ENCODE results near the gene NUTM2F.
A peak's percentile ranks its signal among the peaks of the same experiment; 100 is the strongest.

Gene NUTM2F

DNA sequence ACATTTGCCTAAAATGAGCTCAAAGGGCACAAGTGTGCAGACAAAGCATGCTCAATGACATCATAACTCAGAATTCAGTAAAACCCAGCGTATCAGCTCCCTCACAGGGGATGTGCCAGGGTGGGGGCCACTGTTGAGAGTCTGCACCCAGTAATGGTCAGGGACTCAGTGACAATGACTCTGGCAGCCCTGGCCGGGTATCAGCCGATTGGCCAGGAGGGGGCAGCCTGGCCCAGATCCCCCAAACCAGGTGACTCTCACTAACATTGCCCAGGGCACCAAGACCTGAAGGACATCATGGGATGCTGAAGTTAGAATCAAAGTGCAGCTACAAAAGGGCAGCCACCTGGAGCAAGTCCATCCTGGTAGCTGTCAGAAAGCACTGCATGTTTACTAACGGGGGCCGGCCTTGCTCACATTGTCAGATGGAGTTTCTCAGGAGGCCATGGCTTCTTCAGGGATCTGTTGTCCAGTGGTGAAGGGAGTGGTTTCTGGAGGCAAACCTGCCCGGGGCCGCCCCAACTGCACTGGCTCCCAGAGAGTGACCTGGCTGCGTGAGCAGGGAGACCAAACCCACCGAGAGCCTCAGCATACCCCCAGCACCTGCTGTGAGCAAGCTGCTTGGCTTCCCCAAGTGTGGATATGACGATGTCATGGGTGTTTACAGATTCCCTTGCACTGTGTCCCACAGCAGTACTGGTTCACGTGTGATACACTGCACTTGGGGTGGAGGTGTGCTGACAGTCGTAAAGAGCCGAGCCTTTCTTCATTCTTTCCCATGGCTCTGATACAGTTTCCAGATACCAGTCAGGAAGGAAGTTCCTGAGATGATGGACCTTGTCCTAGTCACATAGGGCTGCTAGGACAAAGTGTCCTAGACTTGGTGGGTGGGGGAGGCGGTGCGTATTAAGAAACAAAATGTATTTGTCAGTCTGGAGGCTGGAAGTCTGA, 13.1 kb downstream of the NUTM2F start:
- peak; percentile 53 for ATAC-seq

DNA sequence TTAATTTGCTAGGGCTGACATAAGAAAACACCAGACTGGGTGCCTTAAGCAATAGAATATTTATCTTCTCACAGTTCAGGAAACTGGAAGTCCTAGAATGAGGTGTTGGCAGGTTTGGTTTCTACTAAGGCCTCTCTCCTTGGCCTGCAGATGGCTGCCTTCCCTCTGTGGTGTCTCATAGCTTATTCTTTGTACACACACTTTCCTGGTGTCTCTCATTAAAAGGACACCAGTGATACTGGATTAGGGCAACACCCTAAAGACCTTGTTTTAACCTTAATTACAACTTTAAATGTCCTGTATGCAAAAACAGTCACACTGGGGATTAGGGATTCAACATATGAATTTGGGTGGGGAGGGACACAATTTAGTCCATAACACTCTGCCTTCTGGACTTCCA, 25.1 kb downstream of the NUTM2F start:
- TF ChIP-seq PPARA (CRISPR knock-in tag; IDR thresholded peaks at IDR 0.05; ENCODE audit: borderline replicate concordance) (no peak), ZFP30 (CRISPR knock-in tag; IDR thresholded peaks at IDR 0.05) (no peak), ZC3H10 (CRISPR knock-in tag; IDR thresholded peaks at IDR 0.05) (no peak)
- TF ChIP-seq, protein P1, sequence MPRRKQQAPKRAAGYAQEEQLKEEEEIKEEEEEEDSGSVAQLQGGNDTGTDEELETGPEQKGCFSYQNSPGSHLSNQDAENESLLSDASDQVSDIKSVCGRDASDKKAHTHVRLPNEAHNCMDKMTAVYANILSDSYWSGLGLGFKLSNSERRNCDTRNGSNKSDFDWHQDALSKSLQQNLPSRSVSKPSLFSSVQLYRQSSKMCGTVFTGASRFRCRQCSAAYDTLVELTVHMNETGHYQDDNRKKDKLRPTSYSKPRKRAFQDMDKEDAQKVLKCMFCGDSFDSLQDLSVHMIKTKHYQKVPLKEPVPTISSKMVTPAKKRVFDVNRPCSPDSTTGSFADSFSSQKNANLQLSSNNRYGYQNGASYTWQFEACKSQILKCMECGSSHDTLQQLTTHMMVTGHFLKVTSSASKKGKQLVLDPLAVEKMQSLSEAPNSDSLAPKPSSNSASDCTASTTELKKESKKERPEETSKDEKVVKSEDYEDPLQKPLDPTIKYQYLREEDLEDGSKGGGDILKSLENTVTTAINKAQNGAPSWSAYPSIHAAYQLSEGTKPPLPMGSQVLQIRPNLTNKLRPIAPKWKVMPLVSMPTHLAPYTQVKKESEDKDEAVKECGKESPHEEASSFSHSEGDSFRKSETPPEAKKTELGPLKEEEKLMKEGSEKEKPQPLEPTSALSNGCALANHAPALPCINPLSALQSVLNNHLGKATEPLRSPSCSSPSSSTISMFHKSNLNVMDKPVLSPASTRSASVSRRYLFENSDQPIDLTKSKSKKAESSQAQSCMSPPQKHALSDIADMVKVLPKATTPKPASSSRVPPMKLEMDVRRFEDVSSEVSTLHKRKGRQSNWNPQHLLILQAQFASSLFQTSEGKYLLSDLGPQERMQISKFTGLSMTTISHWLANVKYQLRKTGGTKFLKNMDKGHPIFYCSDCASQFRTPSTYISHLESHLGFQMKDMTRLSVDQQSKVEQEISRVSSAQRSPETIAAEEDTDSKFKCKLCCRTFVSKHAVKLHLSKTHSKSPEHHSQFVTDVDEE (CRISPR knock-in tag; IDR thresholded peaks at IDR 0.05): no peak
- TF ChIP-seq, protein P2, sequence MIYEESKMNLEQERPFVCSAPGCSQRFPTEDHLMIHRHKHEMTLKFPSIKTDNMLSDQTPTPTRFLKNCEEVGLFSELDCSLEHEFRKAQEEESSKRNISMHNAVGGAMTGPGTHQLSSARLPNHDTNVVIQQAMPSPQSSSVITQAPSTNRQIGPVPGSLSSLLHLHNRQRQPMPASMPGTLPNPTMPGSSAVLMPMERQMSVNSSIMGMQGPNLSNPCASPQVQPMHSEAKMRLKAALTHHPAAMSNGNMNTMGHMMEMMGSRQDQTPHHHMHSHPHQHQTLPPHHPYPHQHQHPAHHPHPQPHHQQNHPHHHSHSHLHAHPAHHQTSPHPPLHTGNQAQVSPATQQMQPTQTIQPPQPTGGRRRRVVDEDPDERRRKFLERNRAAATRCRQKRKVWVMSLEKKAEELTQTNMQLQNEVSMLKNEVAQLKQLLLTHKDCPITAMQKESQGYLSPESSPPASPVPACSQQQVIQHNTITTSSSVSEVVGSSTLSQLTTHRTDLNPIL (CRISPR knock-in tag; IDR thresholded peaks at IDR 0.05; ENCODE audit: low read depth): no peak
- no peak for ATAC-seq

DNA sequence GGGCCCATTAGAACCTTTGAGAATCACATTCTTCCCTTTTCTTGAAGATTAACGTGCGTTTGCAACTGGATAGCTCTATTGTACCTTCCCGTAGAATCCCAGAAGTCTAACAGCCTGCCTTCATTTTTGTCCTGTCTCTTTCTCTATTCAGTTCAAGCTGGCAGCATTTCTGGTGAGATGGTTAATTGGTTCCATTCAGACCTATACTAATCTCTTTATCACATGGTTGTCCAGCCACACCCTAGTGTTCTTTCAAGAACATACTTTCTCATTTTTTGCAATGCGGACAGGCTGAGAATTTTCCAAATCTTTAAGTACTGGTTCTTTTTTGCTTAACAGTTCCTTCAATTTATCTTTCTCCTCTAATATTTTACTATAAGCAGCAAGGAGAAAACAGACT, 26.0 kb downstream of the NUTM2F start:
- TF ChIP-seq, protein P3, sequence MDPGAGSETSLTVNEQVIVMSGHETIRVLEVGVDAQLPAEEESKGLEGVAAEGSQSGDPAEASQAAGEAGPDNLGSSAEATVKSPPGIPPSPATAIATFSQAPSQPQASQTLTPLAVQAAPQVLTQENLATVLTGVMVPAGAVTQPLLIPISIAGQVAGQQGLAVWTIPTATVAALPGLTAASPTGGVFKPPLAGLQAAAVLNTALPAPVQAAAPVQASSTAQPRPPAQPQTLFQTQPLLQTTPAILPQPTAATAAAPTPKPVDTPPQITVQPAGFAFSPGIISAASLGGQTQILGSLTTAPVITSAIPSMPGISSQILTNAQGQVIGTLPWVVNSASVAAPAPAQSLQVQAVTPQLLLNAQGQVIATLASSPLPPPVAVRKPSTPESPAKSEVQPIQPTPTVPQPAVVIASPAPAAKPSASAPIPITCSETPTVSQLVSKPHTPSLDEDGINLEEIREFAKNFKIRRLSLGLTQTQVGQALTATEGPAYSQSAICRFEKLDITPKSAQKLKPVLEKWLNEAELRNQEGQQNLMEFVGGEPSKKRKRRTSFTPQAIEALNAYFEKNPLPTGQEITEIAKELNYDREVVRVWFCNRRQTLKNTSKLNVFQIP (CRISPR knock-in tag; IDR thresholded peaks at IDR 0.05; ENCODE audit: borderline replicate concordance, low read depth): no peak
- TF ChIP-seq ZNF565 (CRISPR knock-in tag; conservative IDR thresholded peaks at IDR 0.05; ENCODE audit: low read depth): no peak
- TF ChIP-seq, protein P1 (CRISPR knock-in tag; IDR thresholded peaks at IDR 0.05): no peak
- no peak for TF ChIP-seq TOX (CRISPR knock-in tag; IDR thresholded peaks at IDR 0.05; ENCODE audit: borderline replicate concordance)
- TF ChIP-seq BACH2 (CRISPR knock-in tag; IDR thresholded peaks at IDR 0.05; ENCODE audit: borderline replicate concordance): no peak
- no peak for TF ChIP-seq GLIS3 (CRISPR knock-in tag; IDR thresholded peaks at IDR 0.05)
- TF ChIP-seq ZFP30 (CRISPR knock-in tag; IDR thresholded peaks at IDR 0.05): no peak
- TF ChIP-seq, protein P4, sequence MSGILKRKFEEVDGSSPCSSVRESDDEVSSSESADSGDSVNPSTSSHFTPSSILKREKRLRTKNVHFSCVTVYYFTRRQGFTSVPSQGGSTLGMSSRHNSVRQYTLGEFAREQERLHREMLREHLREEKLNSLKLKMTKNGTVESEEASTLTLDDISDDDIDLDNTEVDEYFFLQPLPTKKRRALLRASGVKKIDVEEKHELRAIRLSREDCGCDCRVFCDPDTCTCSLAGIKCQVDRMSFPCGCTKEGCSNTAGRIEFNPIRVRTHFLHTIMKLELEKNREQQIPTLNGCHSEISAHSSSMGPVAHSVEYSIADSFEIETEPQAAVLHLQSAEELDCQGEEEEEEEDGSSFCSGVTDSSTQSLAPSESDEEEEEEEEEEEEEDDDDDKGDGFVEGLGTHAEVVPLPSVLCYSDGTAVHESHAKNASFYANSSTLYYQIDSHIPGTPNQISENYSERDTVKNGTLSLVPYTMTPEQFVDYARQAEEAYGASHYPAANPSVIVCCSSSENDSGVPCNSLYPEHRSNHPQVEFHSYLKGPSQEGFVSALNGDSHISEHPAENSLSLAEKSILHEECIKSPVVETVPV (CRISPR knock-in tag; IDR thresholded peaks at IDR 0.05): no peak

DNA sequence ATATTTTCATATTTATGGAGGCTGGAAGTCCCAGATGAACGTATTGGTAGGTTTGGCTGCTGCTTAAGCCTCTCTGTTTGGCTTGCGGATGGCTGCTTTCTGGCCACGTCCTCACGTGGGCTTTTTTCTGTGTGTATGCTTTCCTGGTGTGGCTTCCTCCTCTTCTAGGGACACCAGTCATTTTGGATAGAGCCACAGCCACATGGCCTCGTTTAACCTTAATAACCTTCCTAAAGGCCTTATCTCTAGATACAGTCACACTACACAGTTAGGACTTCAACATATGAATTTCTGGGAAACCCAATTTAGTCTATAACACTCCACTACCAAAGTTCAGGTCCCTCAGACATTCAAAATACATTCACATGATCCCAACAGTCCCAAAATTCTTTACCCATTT, 26.9 kb downstream of the NUTM2F start:
- ATAC-seq: no peak
- TF ChIP-seq, protein P3 (CRISPR knock-in tag; IDR thresholded peaks at IDR 0.05; ENCODE audit: borderline replicate concordance, low read depth): no peak
- TF ChIP-seq, protein P1 (CRISPR knock-in tag; IDR thresholded peaks at IDR 0.05): no peak
- TF ChIP-seq ISL1 (CRISPR knock-in tag; IDR thresholded peaks at IDR 0.05) (no peak), OSR1 (CRISPR knock-in tag; IDR thresholded peaks at IDR 0.05) (no peak), ZNF565 (CRISPR knock-in tag; conservative IDR thresholded peaks at IDR 0.05; ENCODE audit: low read depth) (no peak), ESRRG (CRISPR knock-in tag; IDR thresholded peaks at IDR 0.05) (no peak), SNAI2 (CRISPR knock-in tag; IDR thresholded peaks at IDR 0.05) (no peak), ARNTL (CRISPR knock-in tag; IDR thresholded peaks at IDR 0.05; ENCODE audit: borderline replicate concordance, low read depth) (no peak), ZNF70 (CRISPR knock-in tag; IDR thresholded peaks at IDR 0.05) (no peak), ZFP3 (CRISPR knock-in tag; IDR thresholded peaks at IDR 0.05) (no peak), CSDC2 (CRISPR knock-in tag; IDR thresholded peaks at IDR 0.05) (no peak)

More for the DNA sequence above, 26.0 kb downstream of the NUTM2F start:
- ATAC-seq: no peak

Data from SK-N-SH treated with all-trans-retinoic acid at 6 μM for 48 hours (cell line).